ENCODE data around the gene KRTAP10-9. TPM values are rescaled to one million over a fixed set of nuclear protein-coding genes. Genes with fewer than 3 reads are reported as not detected.

KRTAP10-9 gene
- total and polyA plus RNA-seq, 2 of the 8 experiments (the other 6 are each of a cell fraction or from before 2014, with no cell fraction given), result not detected

GRCh38 chr21:44606495-44606894 is 20.4 kb upstream of the KRTAP10-9 start (continued):
- TF ChIP-seq TEAD4 (IDR thresholded peaks at IDR 0.05; ENCODE audit: low read depth, low read length) (no peak), EGR1 (IDR thresholded peaks at IDR 0.05; ENCODE audit: borderline replicate concordance, low read depth, low read length) (no peak), SIX5 (IDR thresholded peaks at IDR 0.05; ENCODE audit: low read depth, low read length) (no peak), RNF2 (IDR thresholded peaks at IDR 0.05; ENCODE audit: borderline replicate concordance, low read depth, low read length, missing control alignments, poor library complexity, severe bottlenecking) (no peak), MAFK (IDR thresholded peaks at IDR 0.05; ENCODE audit: low read depth, low read length) (no peak), ATF3 (IDR thresholded peaks at IDR 0.05; ENCODE audit: insufficient read depth, low read depth, low read length) (no peak)

Measured in H1 (cell line).